ENCODE data around the gene PSPH. TPM values are rescaled to one million over a fixed set of nuclear protein-coding genes. Genes with fewer than 3 reads are reported as not detected.
"Not testable (repeated sequence)": the region's sequence is repeated elsewhere in the genome, so short reads cannot be mapped to it uniquely, and the experiment has no call there.

PSPH gene
- total RNA-seq (2021; fragmentation: NEBNext Ultra II Directional; extraction: Animal tissue kit (Norgen Biotek cat#: 25700)): 10 to 100 TPM; 20.3 to 27.1 (median 21.8) TPM
- long read RNA-seq, transcript PSPH-202 (8 exons, 2,178 nt): major isoform, 6 of 44 reads
- long read RNA-seq, partial matches to known transcripts: 21 of 44 reads
- long read RNA-seq, other reads (novel, unspliced or antisense): 16 of 44 reads

- H3K4me3 Mint-ChIP-seq: peak within 1 kb of the TSS; percentile 99
- H3K36me3 Mint-ChIP-seq (ENCODE audit: low read depth): 0 out of 2 replicates have a peak, but pooled peaks cover 24% of the 10 kb centered on the region
- H3K4me1 Mint-ChIP-seq (ENCODE audit: low read depth): peaks cover 47% of the 10 kb centered on the region
- TF ChIP-seq, protein P1, sequence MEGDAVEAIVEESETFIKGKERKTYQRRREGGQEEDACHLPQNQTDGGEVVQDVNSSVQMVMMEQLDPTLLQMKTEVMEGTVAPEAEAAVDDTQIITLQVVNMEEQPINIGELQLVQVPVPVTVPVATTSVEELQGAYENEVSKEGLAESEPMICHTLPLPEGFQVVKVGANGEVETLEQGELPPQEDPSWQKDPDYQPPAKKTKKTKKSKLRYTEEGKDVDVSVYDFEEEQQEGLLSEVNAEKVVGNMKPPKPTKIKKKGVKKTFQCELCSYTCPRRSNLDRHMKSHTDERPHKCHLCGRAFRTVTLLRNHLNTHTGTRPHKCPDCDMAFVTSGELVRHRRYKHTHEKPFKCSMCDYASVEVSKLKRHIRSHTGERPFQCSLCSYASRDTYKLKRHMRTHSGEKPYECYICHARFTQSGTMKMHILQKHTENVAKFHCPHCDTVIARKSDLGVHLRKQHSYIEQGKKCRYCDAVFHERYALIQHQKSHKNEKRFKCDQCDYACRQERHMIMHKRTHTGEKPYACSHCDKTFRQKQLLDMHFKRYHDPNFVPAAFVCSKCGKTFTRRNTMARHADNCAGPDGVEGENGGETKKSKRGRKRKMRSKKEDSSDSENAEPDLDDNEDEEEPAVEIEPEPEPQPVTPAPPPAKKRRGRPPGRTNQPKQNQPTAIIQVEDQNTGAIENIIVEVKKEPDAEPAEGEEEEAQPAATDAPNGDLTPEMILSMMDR (IDR thresholded peaks at IDR 0.05): no peak
- peaks cover 2% of the 10 kb centered on the region for H3K27me3 Mint-ChIP-seq (ENCODE audit: insufficient read depth)
- DNase-seq: peak; percentile 98
- peak within 1 kb of the TSS; percentile 98 for H3K27ac Mint-ChIP-seq
- no peaks in the 10 kb centered on the region for H3K9me3 Mint-ChIP-seq
Measured at GRCh38 chr7:56051339-56052191, at the start of gene PSPH, which contains the start of gene CCT6A. Gene PSPH (minus strand): TSS chr7:56051444. CDS start chr7:56021212, 30,232 bp downstream. Gene CCT6A (plus strand): TSS chr7:56051765. CDS start chr7:56051849, 84 bp downstream.

DNA sequence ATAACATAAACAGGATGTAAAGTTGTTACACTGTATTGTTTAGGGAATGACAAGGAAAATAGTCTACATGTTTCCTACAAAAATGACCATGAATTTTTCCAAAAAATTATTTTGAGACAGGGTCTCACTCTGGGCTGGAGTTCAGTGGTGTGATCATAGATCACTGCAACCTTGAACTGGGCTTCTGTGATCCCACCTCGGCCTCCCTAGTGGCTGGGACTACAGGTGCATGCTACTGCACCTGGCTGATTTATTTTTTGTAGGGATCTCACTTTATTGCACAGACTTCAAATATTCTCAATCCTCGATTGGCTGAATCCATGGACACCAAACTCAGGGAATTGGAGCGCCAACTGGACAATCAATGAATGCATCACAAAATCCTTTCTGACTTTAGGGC, 48.4 kb upstream of the PSPH start:
- no peaks in the 10 kb centered on the region for H3K27me3 Mint-ChIP-seq (ENCODE audit: insufficient read depth)
- H3K4me3 Mint-ChIP-seq: no peak overlapping the region
- H3K9me3 Mint-ChIP-seq: no peaks in the 10 kb centered on the region
- peaks cover 18% of the 10 kb centered on the region for H3K4me1 Mint-ChIP-seq (ENCODE audit: low read depth)
- peaks cover 20% of the 10 kb centered on the region for H3K36me3 Mint-ChIP-seq (ENCODE audit: low read depth)
- DNase-seq: no peak
- TF ChIP-seq, protein P1 (IDR thresholded peaks at IDR 0.05): peak; percentile 20; the same call in 1 of the 2 replicates
- no peak overlapping the region for H3K27ac Mint-ChIP-seq

- not testable (repeated sequence) for H3K4me3 Mint-ChIP-seq; H3K27ac Mint-ChIP-seq; H3K27me3 Mint-ChIP-seq (ENCODE audit: insufficient read depth); DNase-seq; H3K9me3 Mint-ChIP-seq
- peaks cover 15% of the 10 kb centered on the region for H3K36me3 Mint-ChIP-seq (ENCODE audit: low read depth)
- H3K4me1 Mint-ChIP-seq (ENCODE audit: low read depth): peaks cover 21% of the 10 kb centered on the region
Measured at GRCh38 chr7:56098187-56099008, 47.2 kb upstream of the PSPH start.

DNA sequence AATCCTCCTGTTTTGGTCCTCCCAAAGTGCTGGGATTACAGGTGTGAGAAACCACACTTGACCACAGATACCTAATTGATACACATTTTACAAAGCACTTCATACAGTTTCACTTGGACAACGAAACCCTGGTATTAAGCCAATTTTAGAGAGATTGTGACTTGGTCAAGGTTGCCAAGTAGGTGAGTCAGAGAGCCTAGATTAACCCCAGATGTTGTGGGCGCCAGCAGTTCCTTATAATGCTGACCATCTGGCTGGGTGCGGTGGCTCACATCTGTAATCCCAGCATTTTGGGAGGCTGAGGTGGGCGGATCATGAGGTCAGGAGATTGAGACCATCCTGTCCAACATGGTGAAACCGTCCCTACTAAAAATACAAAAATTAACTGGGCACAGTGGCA, 46.5 kb upstream of the PSPH start:
- Mint-ChIP-seq H3K9me3 (no peaks in the 10 kb centered on the region), H3K4me3 (peak overlapping the region; percentile 17), H3K4me1 (ENCODE audit: low read depth) (peaks cover 28% of the 10 kb centered on the region), H3K27ac (peak overlapping the region; percentile 42; the same call in 1 of the 2 replicates), H3K27me3 (ENCODE audit: insufficient read depth) (no peaks in the 10 kb centered on the region), H3K36me3 (ENCODE audit: low read depth) (peaks cover 15% of the 10 kb centered on the region)
- DNase-seq: peak; percentile 84
- TF ChIP-seq, protein P1 (IDR thresholded peaks at IDR 0.05): no peak

DNA sequence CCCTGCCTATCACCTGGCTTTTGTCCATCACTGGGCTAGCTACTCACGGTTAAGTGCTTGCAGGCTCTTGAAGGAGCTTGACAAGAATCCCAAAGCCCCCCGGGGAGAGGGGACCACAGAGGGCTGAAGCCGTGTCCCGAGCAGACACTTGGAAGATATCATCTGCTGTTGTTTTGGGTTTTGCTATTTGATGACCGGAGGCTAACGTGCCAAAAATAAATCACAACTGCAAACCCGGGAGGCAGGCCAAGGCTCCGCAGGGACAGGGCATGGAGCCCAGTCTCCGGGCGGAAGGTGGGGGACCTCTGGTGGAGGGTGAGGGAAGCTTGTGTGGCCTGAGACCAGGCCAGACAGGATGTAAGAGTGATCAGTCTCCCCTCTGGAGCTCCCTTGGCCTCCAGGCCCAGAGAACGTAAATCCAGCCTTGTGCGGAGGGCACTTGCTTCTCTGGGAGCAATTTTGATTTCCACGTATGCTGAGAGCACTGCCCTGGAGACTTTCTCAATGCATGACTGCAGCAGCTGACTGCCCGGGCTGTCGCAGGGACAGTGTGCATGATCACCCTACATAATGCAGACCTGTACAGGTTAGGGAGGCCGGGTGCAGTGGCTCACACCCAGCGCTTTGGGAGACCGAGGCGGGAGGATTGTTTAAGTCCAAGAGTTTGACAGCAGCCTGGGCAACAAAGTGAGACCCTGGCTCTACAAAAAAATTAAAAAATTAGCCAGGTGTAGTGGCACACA, 41.7 kb upstream of the PSPH start, which contains the start of gene PHKG1:
PHKG1 (minus strand) TSS at position 164 of the 743 bp plus-strand sequence. CDS start 4,011 bp downstream, outside the sequence.
- Mint-ChIP-seq H3K27ac (peak within 1 kb of the TSS; percentile 65), H3K9me3 (no peaks in the 10 kb centered on the region), H3K4me3 (peak within 1 kb of the TSS; percentile 56), H3K4me1 (ENCODE audit: low read depth) (peaks cover 21% of the 10 kb centered on the region), H3K27me3 (ENCODE audit: insufficient read depth) (no peaks in the 10 kb centered on the region), H3K36me3 (ENCODE audit: low read depth) (peaks cover 5% of the 10 kb centered on the region)
- peak; percentile 84 for DNase-seq
- TF ChIP-seq, protein P1 (IDR thresholded peaks at IDR 0.05): peak; percentile 81

GRCh38 chr7:56092388-56092787, 41.1 kb upstream of the PSPH start:
- H3K27me3 Mint-ChIP-seq (ENCODE audit: insufficient read depth); H3K36me3 Mint-ChIP-seq (ENCODE audit: low read depth); DNase-seq; H3K9me3 Mint-ChIP-seq: not testable (repeated sequence)
- H3K4me3 Mint-ChIP-seq: peak overlapping the region; percentile 56; the same call in 1 of the 2 replicates
- peak overlapping the region; percentile 65; the same call in 1 of the 2 replicates for H3K27ac Mint-ChIP-seq
- H3K4me1 Mint-ChIP-seq (ENCODE audit: low read depth): peaks cover 16% of the 10 kb centered on the region
